Tibial artery (tissue), 4 donors: ENCODE measurements around the gene OR1F1.

ENCODE experiments used
- DNase-seq, 2 donors: peaks; one replicate each; pipeline ENCODE4 v3.0.0-alpha.2; 2019
- H3K27ac ChIP-seq, 2 donors: fragments of 200-600 bp; sonication (generic) in 1 of 2; 1 replicate in 1 of 2; 2 replicates in 1 of 2; pipeline ENCODE4 v1.5.1; 2018 to 2019; ENCODE audit warnings: mild to moderate bottlenecking in 1 of 2
- H3K27me3 ChIP-seq, 2 donors: fragments of 200-600 bp; sonication (generic) in 1 of 2; one replicate each; pipeline versions ENCODE4 v1.5.1 to v1.6.0; 2016 to 2019
- H3K36me3 ChIP-seq, 3 donors: fragments of 200-600 bp; sonication (generic) in 2 of 3; one replicate each; pipeline ENCODE4 v1.5.1; 2016 to 2019; ENCODE audit warnings: mild to moderate bottlenecking in 2 of 3
- H3K4me1 ChIP-seq, 4 donors: fragments of 200-600 bp; sonication (generic) in 2 of 4; 1 replicate in 3 of 4; 2 replicates in 1 of 4; pipeline ENCODE4 v1.5.1; 2016 to 2019
- H3K4me3 ChIP-seq, 2 donors: fragments of 200-600 bp; sonication (generic) in 1 of 2; 1 replicate in 1 of 2; 2 replicates in 1 of 2; pipeline ENCODE4 v1.5.1; 2018 to 2019; ENCODE audit warnings: mild to moderate bottlenecking in 2 of 2
- H3K9me3 ChIP-seq, 3 donors: fragments of 200-600 bp; sonication (generic) in 1 of 3; one replicate each; pipeline ENCODE4 v1.5.1; 2016 to 2019
- CTCF ChIP-seq, 2 experiments: fragments of 200-600 bp in 1 of 2; fragments of 450-650 bp in 1 of 2; IDR thresholded peaks; one replicate each; pipeline ENCODE4 v1.5.1; 2017 to 2019; ENCODE audit warnings: antibody characterized with exemption in 2 of 2, mild to moderate bottlenecking in 1 of 2, moderate library complexity in 1 of 2
- intact Hi-C: fragments of 100-400 bp; cut with DNase I; formaldehyde crosslinking; loops from one replicate; pipeline ENCODE4 v1.15.0; 2023; ENCODE audit warnings: low total_unique reads

OR1F1 gene

GRCh38 chr16:3223913-3224515 is 36.0 kb downstream of the OR1F1 start:
- H3K4me1 ChIP-seq, result no peaks in the 10 kb centered on the region
- no peak overlapping the region for H3K27ac ChIP-seq
- peaks cover 72 to 76% (median 75%) of the 10 kb centered on the region in 3 donors for H3K36me3 ChIP-seq
- no peaks in the 10 kb centered on the region for H3K27me3 ChIP-seq
- intact Hi-C loops, result no loop called here
- no peak for TF ChIP-seq CTCF (IDR thresholded peaks at IDR 0.05)
- no peak for DNase-seq
- peaks cover 12 to 90% (median 66%) of the 10 kb centered on the region in 3 donors for H3K9me3 ChIP-seq
- no peak overlapping the region for H3K4me3 ChIP-seq

- Histone ChIP-seq H3K9me3 (peaks cover 0 to 7% (median 0%) of the 10 kb centered on the region in 3 donors), H3K27ac (peak overlapping the region; percentile 85 to 94), H3K36me3 (peaks cover 35 to 37% (median 36%) of the 10 kb centered on the region in 3 donors), H3K4me3 (peak overlapping the region; percentile 71 to 94), H3K27me3 (no peaks in the 10 kb centered on the region), H3K4me1 (peaks cover 0 to 17% (median 13%) of the 10 kb centered on the region in 4 donors)
- intact Hi-C loops, result loop anchor here (10.0 kb wide), 2 partner anchors 50 to 220 kb away; partner anchors contain the start of gene ZNF263
- no peak for DNase-seq
- TF ChIP-seq CTCF (IDR thresholded peaks at IDR 0.05), result no peak
These were observed 46.5 kb downstream of the OR1F1 start for GRCh38 chr16:3234543-3234856.

- peaks cover 30 to 32% (median 31%) of the 10 kb centered on the region in 3 donors for H3K36me3 ChIP-seq
These were observed 47.0 kb downstream of the OR1F1 start, which contains the start of gene ZNF200 for GRCh38 chr16:3234857-3235561. ZNF200 (minus strand) TSS chr16:3235158; CDS start chr16:3233755, 1,403 bp downstream.

DNA sequence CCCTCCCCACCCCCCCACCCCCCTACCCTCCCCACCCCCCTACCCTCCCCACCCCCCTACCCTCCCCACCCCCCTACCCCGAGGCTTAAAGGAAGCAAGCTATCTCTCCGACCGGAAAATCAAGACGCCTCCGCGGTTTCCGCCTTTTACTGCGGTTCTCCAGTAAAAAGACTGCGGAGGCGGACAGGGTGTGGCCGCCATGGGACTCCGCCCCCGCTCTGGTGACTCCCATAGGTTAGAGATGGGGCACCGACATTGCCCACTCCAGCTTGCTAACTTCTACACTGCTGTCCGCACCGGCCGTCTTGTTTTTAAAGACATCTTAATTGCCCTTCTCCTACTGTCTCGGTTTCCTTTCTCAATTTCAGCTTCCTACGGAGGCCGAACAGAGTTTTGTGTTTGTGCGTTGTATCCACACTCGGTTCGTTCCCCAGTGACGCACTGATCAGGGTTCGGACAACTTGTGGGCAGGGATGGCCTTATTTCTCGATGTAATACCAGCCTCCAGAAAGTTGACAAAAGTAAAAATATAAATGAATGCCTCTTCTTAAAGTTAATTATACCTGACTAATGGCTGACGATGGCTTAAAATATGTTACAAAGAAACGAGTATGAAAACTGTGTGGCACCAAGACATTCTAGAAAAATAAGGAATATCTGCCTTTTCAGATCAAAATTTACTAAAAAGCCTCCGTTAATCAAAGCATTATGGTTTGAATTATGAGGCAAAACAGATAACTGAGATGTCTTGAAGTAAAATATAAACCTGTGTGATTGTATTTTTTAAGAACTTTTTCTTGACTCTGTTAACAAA is 48.1 kb downstream of the OR1F1 start:
- DNase-seq, result peak in 1 of 2 donors; percentile 36
- H3K4me1 ChIP-seq, result peaks cover 0 to 17% (median 13%) of the 10 kb centered on the region in 4 donors
- intact Hi-C loops, result loop anchor here (10.0 kb wide), 2 partner anchors 49 to 219 kb away; partner anchors contain the start of gene ZNF263

More at GRCh38 chr16:3234857-3235561, 47.0 kb downstream of the OR1F1 start, which contains the start of gene ZNF200:
- Histone ChIP-seq H3K9me3 (peaks cover 0 to 4% (median 0%) of the 10 kb centered on the region in 3 donors), H3K27ac (peak within 1 kb of the TSS; percentile 85 to 94), H3K27me3 (no peaks in the 10 kb centered on the region), H3K4me1 (peaks cover 0 to 17% (median 13%) of the 10 kb centered on the region in 4 donors), H3K4me3 (peak within 1 kb of the TSS; percentile 71 to 94)
- peak; percentile 95 to 97 for DNase-seq
- intact Hi-C loops, result loop anchor here (10.0 kb wide), 2 partner anchors 50 to 220 kb away; partner anchors contain the start of gene ZNF263
- TF ChIP-seq CTCF (IDR thresholded peaks at IDR 0.05), result no peak

More for the DNA sequence above, 48.1 kb downstream of the OR1F1 start:
- H3K9me3 ChIP-seq, result no peaks in the 10 kb centered on the region
- no peaks in the 10 kb centered on the region for H3K27me3 ChIP-seq
- no peak for TF ChIP-seq CTCF (IDR thresholded peaks at IDR 0.05)
- H3K27ac ChIP-seq, result no peak overlapping the region
- H3K4me3 ChIP-seq, result no peak overlapping the region
- H3K36me3 ChIP-seq, result peaks cover 20 to 21% (median 20%) of the 10 kb centered on the region in 3 donors
